Stimulated activated naive B cell treated with anti-CD40 and anti-IgM and Interleukin-4, amounts not matched to agents 10 μg/mL and 1 μg/mL and 100 μg/mL, for 72 hours (primary cell): ENCODE data around the gene QKI.

ENCODE experiments used
- ATAC-seq, 2 donors: fragments of 150-1000 bp; cut with Tn5 transposase; replicated peaks; 2 replicates each; pipeline ENCODE4 v1.10.0; 2021; ENCODE audit warnings: moderate library complexity in 1 of 2
- DNase-seq: peaks from one replicate; pipeline ENCODE4 v3.0.0; 2021
- H3K27ac Mint-ChIP-seq: one replicate; pipeline ENCODE4 v1.8.0; 2022; ENCODE audit warnings: mild to moderate bottlenecking, mixed read lengths
- H3K27me3 Mint-ChIP-seq, 2 donors: one replicate each; pipeline ENCODE4 v1.8.0; 2022; ENCODE audit warnings: mixed read lengths in 2 of 2
- H3K36me3 Mint-ChIP-seq, 2 donors: one replicate each; pipeline ENCODE4 v1.8.0; 2022; ENCODE audit warnings: mixed read lengths in 2 of 2, mild to moderate bottlenecking in 1 of 2
- H3K4me1 Mint-ChIP-seq, 2 donors: one replicate each; pipeline ENCODE4 v1.8.0; 2022; ENCODE audit warnings: mixed read lengths in 2 of 2, mild to moderate bottlenecking in 1 of 2
- H3K4me3 Mint-ChIP-seq, 2 donors: one replicate each; pipeline ENCODE4 v1.8.0; 2022; ENCODE audit warnings: mild to moderate bottlenecking in 2 of 2, mixed read lengths in 2 of 2, moderate library complexity in 1 of 2
- H3K9me3 Mint-ChIP-seq, 2 donors: one replicate each; pipeline ENCODE4 v1.8.0; 2022; ENCODE audit warnings: mixed read lengths in 2 of 2, mild to moderate bottlenecking in 1 of 2

The QKI gene

DNA sequence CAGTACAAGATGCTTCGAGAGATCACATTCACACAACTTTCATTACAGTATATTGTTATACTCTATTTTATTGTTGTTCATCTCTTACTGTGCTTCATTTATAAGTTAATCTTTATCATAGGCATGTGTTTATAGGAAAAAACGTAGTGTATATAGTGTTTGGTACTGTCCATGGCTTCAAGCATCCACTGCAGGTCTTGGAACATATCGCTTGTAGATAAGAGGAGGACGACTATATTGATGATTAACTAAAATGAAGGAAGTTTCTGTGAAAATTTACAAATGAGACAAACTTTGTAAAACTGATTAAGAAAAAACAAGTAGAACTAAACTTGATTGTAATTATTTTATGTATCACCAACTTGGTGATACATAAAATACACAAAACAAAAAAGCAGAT lies 98.5 kb downstream of the QKI start:
- H3K4me1 Mint-ChIP-seq: peaks cover 3 to 13% of the 10 kb centered on the region in 2 donors
- peaks cover 2 to 5% of the 10 kb centered on the region in 2 donors for H3K9me3 Mint-ChIP-seq
- ATAC-seq (no peak), DNase-seq (no peak)
- H3K36me3 Mint-ChIP-seq: peaks cover 9 to 14% of the 10 kb centered on the region in 2 donors
- no peak overlapping the region for H3K4me3 Mint-ChIP-seq
- no peaks in the 10 kb centered on the region for H3K27me3 Mint-ChIP-seq
- no peak overlapping the region for H3K27ac Mint-ChIP-seq

DNA sequence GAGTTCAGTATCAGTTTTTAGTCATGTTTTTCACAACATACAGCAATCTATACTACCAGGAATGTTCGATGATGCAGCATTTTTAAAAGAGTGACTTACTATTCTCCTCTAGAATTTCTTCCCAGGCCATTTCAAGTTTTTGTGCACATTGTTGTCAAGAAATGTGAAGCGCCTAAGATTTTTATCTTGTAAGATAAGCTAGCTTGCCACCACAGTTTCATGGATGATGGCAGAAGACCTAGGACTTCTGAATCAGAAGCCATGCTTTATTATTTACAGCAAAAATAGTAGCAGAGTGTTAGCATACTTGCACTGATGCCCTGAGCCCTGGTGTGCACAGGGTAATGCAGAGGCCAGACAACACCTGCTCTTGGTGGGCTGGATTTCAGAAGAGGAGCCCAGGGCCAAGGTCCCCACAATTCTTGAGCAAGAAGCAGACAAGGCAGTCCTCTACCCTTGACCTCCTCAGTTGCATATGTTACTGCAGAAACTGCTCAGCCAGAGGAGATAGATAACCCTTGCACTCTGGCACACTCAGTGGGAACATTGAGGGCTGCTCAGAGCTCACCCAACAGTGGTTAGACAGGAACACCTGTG lies 99.2 kb downstream of the QKI start:
- H3K4me1 Mint-ChIP-seq: peaks cover 5 to 17% of the 10 kb centered on the region in 2 donors
- H3K36me3 Mint-ChIP-seq: peaks cover 6 to 11% of the 10 kb centered on the region in 2 donors
- DNase-seq (no peak), ATAC-seq (no peak)
- no peaks in the 10 kb centered on the region for H3K27me3 Mint-ChIP-seq
- H3K4me3 Mint-ChIP-seq: no peak overlapping the region
- H3K9me3 Mint-ChIP-seq: peaks cover 0 to 3% of the 10 kb centered on the region in 2 donors
- no peak overlapping the region for H3K27ac Mint-ChIP-seq

DNA sequence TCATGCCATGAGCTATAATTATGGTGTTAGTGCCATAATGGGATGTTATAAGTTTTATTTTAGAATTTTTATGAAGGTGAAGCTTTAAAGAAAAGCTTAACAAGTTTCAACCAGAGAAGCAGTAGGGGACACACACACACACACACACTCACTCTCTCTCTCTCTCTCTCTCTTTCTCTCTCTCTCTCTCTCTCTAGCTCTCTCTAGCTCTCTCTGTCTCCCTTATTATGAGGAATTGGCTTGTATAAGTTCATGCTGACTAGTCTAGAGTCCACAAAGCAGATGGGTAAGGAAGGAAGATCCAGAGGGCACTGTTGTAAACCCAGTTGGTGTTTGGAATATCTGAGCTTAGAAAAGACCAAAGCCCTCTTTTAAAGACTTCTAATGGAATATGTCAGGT lies 102.4 kb downstream of the QKI start:
- Mint-ChIP-seq H3K4me3 (no peak overlapping the region), H3K36me3 (peaks cover 6 to 11% of the 10 kb centered on the region in 2 donors), H3K27ac (no peak overlapping the region), H3K4me1 (peaks cover 17 to 38% of the 10 kb centered on the region in 2 donors), H3K9me3 (peaks cover 0 to 3% of the 10 kb centered on the region in 2 donors), H3K27me3 (no peaks in the 10 kb centered on the region)
- ATAC-seq: no peak
- no peak for DNase-seq

DNA sequence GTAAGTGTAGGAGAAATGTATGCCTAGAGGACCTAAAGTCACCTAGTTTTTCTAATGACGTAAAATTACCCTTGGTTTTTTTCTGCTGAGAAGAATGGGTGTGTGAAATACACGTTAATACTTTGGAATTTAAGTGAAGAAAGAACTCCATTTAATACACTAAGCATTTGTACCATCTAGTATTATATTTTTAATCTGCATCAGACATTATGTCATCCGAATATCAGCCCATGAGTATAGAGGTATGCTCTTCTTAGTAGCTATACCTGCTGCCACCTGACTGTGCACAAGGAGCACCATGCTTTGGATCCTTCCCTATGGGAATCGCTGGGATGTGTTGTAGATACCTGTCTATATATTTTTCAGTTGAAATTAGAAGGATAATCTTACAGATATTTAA lies 106.4 kb downstream of the QKI start:
- peaks cover 23 to 57% of the 10 kb centered on the region in 2 donors for H3K4me1 Mint-ChIP-seq
- H3K36me3 Mint-ChIP-seq: peaks cover 6 to 16% of the 10 kb centered on the region in 2 donors
- no peaks in the 10 kb centered on the region for H3K27me3 Mint-ChIP-seq
- H3K9me3 Mint-ChIP-seq: peaks cover 0 to 2% of the 10 kb centered on the region in 2 donors
- no peak overlapping the region for H3K4me3 Mint-ChIP-seq
- DNase-seq: no peak
- no peak overlapping the region for H3K27ac Mint-ChIP-seq
- no peak for ATAC-seq

DNA sequence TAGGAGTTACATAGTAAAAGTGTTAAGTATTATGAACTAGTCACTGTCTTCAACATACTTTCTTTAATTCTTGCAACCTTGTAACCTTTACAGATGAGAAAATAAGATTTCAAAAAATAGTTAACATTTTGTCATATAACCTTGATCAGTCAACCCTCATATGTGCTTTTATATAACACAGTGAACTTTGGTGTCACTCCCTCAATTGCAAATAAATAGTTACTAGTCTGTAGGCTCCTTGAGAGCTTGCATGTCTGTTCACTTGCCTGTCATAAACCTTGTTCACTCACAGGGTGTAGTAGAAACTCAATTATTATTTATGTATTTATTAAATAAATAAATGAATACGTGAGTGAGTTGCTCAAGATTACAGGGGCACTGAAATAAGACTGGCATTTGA lies 107.5 kb downstream of the QKI start:
- Mint-ChIP-seq H3K36me3 (peaks cover 5 to 13% of the 10 kb centered on the region in 2 donors), H3K9me3 (peaks cover 0 to under 1% of the 10 kb centered on the region in 2 donors), H3K4me1 (peaks cover 22 to 57% of the 10 kb centered on the region in 2 donors), H3K4me3 (no peak overlapping the region), H3K27me3 (no peaks in the 10 kb centered on the region), H3K27ac (no peak overlapping the region)
- no peak for ATAC-seq
- DNase-seq: no peak

DNA sequence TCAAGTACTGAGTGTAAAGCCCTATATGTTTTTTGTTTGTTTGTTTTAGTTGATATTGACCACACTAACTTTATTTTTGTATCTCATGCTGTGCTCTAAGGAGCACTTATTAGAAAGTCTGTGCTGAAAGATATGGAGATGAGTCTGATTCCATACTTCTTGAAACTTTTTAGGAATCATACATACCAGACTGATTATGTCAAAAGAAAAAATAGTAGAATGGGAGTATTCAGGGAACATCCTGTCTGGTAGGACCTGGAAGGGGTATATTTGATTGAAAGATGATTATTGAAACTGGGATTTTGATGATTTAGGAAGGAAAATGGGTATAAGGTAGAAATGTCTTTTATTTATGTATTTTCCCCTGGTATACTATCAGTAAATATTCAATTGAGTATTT lies 111.4 kb downstream of the QKI start:
- Mint-ChIP-seq H3K27ac (no peak overlapping the region), H3K36me3 (peaks cover 4 to 11% of the 10 kb centered on the region in 2 donors), H3K4me3 (no peak overlapping the region), H3K4me1 (peaks cover 25 to 52% of the 10 kb centered on the region in 2 donors), H3K9me3 (no peaks in the 10 kb centered on the region), H3K27me3 (no peaks in the 10 kb centered on the region)
- DNase-seq: no peak
- no peak for ATAC-seq

DNA sequence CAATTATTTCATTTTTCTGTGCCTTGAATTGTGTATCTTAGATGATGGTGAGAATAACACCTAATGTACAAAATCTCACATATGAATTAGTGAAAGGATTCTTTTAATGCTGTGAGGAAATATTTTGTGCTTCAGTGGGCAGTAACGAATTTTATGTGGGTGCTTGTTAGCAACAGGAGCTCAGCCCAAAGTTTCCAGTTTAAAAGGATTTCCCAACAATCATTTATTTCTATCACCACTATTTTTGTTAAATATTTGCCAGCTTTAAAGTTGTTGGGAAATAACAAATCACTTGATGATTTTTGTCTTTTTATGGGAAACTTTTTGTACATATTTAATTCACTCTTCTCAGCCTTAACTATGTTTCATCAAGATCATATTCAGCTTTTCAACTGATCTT lies 111.8 kb downstream of the QKI start:
- ATAC-seq (no peak), DNase-seq (no peak)
- H3K27me3 Mint-ChIP-seq: no peaks in the 10 kb centered on the region
- H3K27ac Mint-ChIP-seq: no peak overlapping the region
- H3K4me1 Mint-ChIP-seq: peaks cover 26 to 55% of the 10 kb centered on the region in 2 donors
- H3K9me3 Mint-ChIP-seq: no peaks in the 10 kb centered on the region
- no peak overlapping the region for H3K4me3 Mint-ChIP-seq
- peaks cover 4 to 11% of the 10 kb centered on the region in 2 donors for H3K36me3 Mint-ChIP-seq

DNA sequence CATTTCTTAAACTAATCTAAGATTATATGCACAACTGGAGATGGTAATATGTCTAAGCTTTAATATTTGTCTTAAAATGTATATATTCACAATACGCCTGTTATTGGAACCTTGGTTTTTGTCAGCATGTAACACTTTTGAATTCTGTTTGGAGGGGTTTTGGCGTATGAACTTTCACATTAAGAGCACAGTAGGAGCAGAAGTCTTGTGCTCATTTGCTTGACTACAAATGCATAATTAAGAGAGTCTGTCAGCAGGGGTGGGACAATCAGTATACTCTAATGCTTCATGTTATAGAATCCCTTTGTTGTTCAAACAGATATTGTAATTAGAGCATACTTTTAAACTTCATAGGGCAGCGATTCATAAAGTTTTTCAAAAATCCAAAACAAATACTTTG lies 112.8 kb downstream of the QKI start:
- DNase-seq: no peak
- no peak for ATAC-seq
- no peak overlapping the region for H3K27ac Mint-ChIP-seq
- no peak overlapping the region for H3K4me3 Mint-ChIP-seq
- H3K36me3 Mint-ChIP-seq: peaks cover 4 to 11% of the 10 kb centered on the region in 2 donors
- H3K27me3 Mint-ChIP-seq: no peaks in the 10 kb centered on the region
- no peaks in the 10 kb centered on the region for H3K9me3 Mint-ChIP-seq
- peaks cover 27 to 62% of the 10 kb centered on the region in 2 donors for H3K4me1 Mint-ChIP-seq

DNA sequence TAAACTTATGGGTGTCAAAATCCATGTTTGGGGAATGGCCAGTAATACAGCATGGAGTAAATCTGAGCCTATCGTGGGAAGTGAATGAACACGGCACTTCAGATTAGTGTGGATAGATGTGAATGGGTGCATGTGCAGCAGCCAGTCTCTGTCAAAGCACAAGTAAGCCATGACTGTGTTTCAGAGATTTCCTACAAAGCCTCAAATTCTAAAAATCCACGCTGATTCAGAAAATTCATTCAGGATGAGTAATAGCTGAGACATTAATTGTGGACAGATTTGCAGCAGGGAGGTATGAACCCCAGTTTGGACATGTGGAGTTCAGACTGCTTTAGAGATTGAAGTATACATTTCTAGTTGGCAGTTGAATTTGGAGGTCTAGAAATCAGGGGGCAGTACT lies 115.1 kb downstream of the QKI start:
- Mint-ChIP-seq H3K4me3 (no peak overlapping the region), H3K36me3 (peaks cover 3 to 7% of the 10 kb centered on the region in 2 donors), H3K4me1 (peaks cover 25 to 59% of the 10 kb centered on the region in 2 donors), H3K27me3 (no peaks in the 10 kb centered on the region), H3K9me3 (no peaks in the 10 kb centered on the region), H3K27ac (no peak overlapping the region)
- ATAC-seq (no peak), DNase-seq (no peak)

DNA sequence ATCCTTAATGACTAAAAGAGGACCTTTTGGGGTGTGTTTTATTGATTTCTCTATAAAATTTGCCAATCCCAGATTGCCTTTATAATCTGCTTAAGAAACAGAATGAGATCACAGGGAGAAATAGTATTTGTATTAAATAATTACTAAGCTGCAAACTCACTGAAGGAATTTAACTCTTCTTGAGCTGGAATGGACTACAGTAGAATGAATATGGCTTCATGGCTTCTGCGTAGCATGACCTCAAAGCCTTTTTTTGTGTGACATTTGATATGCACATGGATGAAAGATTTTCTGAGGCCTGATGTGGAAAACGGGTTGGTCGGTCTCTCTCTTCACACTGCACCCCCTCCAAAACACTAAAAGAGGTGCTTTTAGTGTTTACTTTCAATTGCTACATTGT lies 115.9 kb downstream of the QKI start:
- H3K4me3 Mint-ChIP-seq: no peak overlapping the region
- no peaks in the 10 kb centered on the region for H3K9me3 Mint-ChIP-seq
- peaks cover 25 to 54% of the 10 kb centered on the region in 2 donors for H3K4me1 Mint-ChIP-seq
- no peak for ATAC-seq
- no peak overlapping the region for H3K27ac Mint-ChIP-seq
- no peaks in the 10 kb centered on the region for H3K27me3 Mint-ChIP-seq
- H3K36me3 Mint-ChIP-seq: peaks cover 0 to 5% of the 10 kb centered on the region in 2 donors
- DNase-seq: no peak

DNA sequence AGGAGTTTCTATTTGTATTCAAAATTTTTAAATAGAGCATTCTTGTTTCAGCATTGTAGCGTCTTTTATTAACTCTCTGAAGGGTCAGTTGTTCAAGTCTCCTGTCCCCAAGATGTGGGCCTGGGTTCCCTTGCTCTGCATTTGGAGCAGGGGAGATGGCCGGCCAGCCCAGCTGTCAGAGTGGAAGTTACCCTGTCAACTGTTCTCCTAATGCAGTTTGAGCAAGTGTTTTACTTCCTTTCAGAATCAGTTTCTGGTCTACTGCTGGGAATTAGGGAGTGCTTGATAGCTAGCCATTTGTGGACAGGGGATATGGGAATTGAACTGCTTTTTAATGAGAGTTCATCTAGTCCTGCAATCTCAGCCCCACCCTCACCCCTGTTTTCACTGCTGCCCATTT lies 116.6 kb downstream of the QKI start:
- no peak overlapping the region for H3K27ac Mint-ChIP-seq
- ATAC-seq (no peak), DNase-seq (no peak)
- peaks cover 22 to 49% of the 10 kb centered on the region in 2 donors for H3K4me1 Mint-ChIP-seq
- H3K4me3 Mint-ChIP-seq: no peak overlapping the region
- H3K27me3 Mint-ChIP-seq: no peaks in the 10 kb centered on the region
- no peaks in the 10 kb centered on the region for H3K9me3 Mint-ChIP-seq
- H3K36me3 Mint-ChIP-seq: peaks cover 0 to 5% of the 10 kb centered on the region in 2 donors

DNA sequence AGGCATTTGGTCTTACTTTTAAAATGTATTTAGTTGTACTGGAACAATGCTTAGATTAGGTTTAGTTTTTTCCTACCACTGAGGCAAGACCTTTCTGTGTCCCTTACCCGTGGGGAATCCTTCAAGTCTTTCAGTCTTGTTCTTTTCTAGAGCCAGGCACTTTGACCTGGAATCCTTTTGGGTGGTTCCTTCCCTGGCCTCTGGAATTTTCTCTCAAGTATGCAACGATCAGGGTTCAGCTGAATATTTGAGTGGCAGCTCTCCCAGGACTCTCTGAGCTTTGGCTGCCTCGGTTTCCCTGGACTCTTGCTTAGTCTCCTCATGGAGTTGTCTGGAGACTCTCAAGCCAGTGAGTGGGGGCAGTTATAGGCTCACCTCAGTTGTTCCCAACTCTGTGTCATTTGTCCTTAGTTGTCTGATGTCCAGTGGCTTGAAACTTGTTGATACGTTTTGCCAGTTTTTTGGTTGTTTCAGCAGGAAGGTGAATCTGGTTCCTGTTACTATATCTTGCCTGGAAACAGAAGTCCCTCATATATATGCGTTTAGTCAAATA lies 118.1 kb downstream of the QKI start:
- Mint-ChIP-seq H3K36me3 (peaks cover 8 to 13% of the 10 kb centered on the region in 2 donors), H3K9me3 (no peaks in the 10 kb centered on the region), H3K27ac (no peak overlapping the region), H3K4me3 (no peak overlapping the region), H3K4me1 (peaks cover 21 to 45% of the 10 kb centered on the region in 2 donors), H3K27me3 (no peaks in the 10 kb centered on the region)
- ATAC-seq (no peak), DNase-seq (no peak)

DNA sequence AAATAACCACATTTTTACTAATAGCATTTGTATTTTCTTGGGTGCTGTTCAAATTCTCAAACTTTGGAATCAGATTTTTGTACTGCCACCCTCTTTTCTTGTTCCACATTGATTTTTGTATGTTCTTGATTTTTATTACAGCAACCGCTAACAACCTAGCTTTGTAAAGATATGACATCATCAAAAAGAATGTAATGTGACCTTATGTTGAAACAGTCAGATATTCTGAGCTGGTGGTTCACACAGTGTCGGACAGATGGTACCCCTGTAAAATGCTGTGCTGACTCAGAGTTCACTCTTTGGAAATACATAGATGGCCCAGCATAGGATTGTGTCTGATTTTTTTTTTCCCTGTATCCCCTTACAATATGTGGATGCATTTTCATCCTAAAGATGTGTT lies 118.9 kb downstream of the QKI start:
- no peaks in the 10 kb centered on the region for H3K9me3 Mint-ChIP-seq
- H3K27ac Mint-ChIP-seq: no peak overlapping the region
- H3K27me3 Mint-ChIP-seq: no peaks in the 10 kb centered on the region
- peaks cover 11 to 19% of the 10 kb centered on the region in 2 donors for H3K36me3 Mint-ChIP-seq
- H3K4me3 Mint-ChIP-seq: no peak overlapping the region
- DNase-seq (no peak), ATAC-seq (no peak)
- peaks cover 21 to 47% of the 10 kb centered on the region in 2 donors for H3K4me1 Mint-ChIP-seq

DNA sequence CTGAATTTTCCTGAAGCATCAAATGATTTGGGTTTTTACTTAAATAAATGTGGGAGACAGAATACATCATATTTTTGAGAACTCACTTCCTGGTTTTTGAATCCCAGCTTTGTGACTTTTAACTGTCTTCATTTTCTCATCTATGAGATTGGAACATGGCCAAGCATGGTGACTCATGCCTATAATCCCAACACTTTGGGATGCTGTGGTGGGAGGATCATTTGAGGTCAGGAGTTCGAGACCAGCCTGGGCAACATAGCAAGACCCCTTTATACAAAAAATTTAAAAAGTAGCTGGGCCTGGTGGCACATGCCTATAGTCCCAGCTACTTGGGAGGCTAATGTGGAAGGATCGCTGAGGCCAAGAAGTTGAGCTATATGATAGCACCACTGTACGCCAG lies 122.3 kb downstream of the QKI start:
- H3K27me3 Mint-ChIP-seq: no peaks in the 10 kb centered on the region
- no peaks in the 10 kb centered on the region for H3K9me3 Mint-ChIP-seq
- H3K36me3 Mint-ChIP-seq: peaks cover 22 to 30% of the 10 kb centered on the region in 2 donors
- H3K27ac Mint-ChIP-seq: no peak overlapping the region
- no peak for ATAC-seq
- H3K4me3 Mint-ChIP-seq: no peak overlapping the region
- H3K4me1 Mint-ChIP-seq: peaks cover 20 to 39% of the 10 kb centered on the region in 2 donors
- no peak for DNase-seq

DNA sequence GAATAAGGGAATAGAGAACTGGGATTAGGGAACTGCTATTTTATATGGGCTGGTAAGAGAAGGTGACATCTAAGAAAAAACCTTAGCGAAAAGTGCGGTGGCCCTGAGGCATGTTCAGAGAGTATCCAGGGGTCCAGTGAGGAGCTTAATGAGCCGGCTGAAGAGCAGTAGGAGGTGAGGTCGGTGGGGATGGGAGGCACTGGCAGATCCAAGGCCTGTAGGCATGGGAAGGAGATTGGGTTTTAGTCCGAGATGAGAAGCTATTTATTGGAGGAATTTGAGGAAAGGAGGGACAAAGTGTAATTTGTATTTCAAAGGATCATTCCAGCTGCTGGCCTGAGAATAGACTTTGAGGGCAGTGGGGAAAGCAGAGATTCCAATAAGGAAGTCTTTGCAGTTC lies 123.8 kb downstream of the QKI start:
- no peak for ATAC-seq
- Mint-ChIP-seq H3K36me3 (peaks cover 24 to 34% of the 10 kb centered on the region in 2 donors), H3K27ac (no peak overlapping the region), H3K27me3 (no peaks in the 10 kb centered on the region), H3K4me1 (peaks cover 17 to 32% of the 10 kb centered on the region in 2 donors), H3K9me3 (no peaks in the 10 kb centered on the region), H3K4me3 (no peak overlapping the region)
- no peak for DNase-seq
